Measurements from ENCODE around the gene SLC9A6.
"Not testable (repeated sequence)": the region's sequence is repeated elsewhere in the genome, so short reads cannot be mapped to it uniquely, and the experiment has no call there.

SLC9A6 gene

DNA sequence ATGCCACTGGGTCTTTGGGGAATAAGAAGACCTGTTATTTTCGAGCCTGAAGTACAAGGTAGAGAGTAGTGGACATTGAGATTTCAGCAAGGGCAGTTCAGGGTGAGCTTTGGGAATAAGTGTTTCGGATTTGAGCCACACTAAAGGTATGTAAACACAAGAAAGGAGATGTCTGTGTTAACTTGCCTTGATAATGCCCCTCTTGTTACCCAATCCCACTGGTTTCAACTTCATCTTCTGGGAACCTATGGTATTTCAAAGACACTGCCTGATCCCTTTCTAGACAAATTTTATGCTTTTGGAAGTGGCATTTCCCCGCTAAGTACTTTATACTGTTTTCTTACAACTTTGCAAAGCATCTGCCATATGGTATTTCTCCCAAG is 79.4 kb downstream of the SLC9A6 start:
- no peak for DNase-seq

GRCh38 chrX:136065044-136065671 is 79.9 kb downstream of the SLC9A6 start:
- DNase-seq: no peak

- no peak for DNase-seq
Measured at GRCh38 chrX:136067097-136067496, 81.9 kb downstream of the SLC9A6 start.

DNA sequence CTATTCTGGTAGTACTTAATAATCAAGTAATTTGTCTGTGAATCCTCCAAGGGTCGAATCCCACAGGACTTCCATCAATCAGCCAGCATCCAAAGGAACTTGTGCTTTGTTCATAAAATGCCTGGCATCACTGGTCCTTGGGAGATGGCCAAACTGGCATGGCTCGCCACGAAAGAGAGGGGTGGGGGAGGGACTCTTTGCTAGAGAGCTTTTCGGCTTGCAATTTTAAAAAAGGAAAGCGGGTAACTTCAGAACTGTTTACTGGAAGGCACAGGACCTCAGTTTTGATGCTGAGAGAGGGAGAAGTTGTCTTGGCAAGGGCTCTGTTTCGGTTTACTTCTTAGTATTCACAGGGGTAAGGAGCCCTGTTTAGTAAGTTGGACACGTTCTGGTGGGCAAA is 82.7 kb downstream of the SLC9A6 start:
- DNase-seq: no peak

DNA sequence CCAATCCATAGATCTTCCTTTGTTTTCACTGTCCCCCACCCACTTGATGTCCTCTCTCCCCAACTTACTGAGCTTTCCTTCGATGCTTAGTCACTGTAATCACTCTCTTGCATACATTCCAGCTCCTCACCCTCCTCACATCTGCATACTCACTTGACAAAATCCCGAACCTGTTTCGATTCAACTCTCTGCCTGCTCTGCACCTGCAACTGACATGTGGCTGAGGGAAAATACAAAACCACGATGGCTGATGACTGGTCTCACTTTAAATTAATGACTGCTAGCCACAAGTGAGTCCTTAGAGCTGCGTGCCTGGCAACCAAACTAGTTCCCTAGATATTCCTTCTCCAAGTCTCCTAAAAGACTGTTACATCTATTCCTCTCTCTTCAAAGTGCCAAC is 91.7 kb downstream of the SLC9A6 start:
- DNase-seq: no peak

GRCh38 chrX:136080766-136081165 is 95.5 kb downstream of the SLC9A6 start:
- no peak for DNase-seq

- DNase-seq: no peak
Measured at GRCh38 chrX:136086521-136086920, 101.3 kb downstream of the SLC9A6 start.

DNA sequence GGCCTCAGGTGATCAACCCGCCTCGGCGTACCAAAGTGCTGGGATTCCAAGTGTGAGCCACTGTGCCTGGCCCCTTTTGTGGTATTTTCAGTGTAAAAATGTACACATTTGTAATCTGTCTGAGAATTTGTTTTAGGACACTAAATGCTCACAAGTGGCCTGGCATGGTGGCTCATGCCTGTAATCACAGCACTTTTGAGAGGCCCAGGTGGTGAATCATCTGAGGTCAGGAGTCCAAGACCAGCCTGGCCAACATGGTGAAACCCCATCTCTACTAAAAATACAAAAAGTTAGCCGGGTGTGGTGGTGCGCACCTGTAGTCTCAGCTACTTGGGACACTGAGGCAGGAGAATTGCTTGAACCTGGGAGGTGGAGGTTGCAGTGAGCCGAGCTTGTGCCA is 106.7 kb downstream of the SLC9A6 start:
- not testable (repeated sequence) for DNase-seq

DNA sequence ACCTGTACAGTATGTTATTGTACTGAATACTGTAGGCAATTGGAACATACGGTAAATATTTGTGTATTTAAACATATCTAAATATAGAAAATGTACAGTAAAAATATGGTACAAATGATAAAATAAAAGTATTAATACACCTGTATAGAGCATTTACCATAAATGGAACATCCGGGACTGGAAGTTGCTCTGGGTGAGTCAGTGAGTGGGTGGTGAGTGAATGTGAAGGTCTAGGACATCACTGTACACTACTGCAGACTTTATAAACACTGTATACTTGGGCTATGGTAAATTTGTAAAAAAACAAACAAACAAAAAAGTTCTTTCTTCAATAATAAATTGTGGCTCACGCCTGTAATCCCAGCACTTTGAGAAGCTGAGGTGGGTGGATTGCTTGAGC is 109.7 kb downstream of the SLC9A6 start:
- DNase-seq: no peak
